GM23338 (cell line): ENCODE data around the gene NPC2.

Experiments
- EZH2 ChIP-seq: fragments of 200-600 bp; sonication (generic); IDR thresholded peaks from one replicate; pipeline ENCODE4 v1.8.0; 2017; ENCODE audit warnings: antibody characterized with exemption, mild to moderate bottlenecking, low read depth; ENCODE audit not compliant: unreplicated experiment
- EZH2phosphoT487 ChIP-seq: fragments of 200-600 bp; sonication (generic); IDR thresholded peaks from one replicate; pipeline ENCODE4 v1.8.1; 2018; ENCODE audit warnings: antibody characterized with exemption; ENCODE audit not compliant: unreplicated experiment
- POLR2AphosphoS5 ChIP-seq: IDR thresholded peaks from 2 replicates; pipeline ENCODE4 v1.6.1; 2016; ENCODE audit warnings: antibody characterized with exemption, low read depth
- TF ChIP-seq, protein P1 (sequence below), 2 experiments: fragments of 200-600 bp in 1 of 2; sonication (generic) in 1 of 2; conservative IDR thresholded peaks; 2 replicates each; pipeline versions ENCODE4 v1.5.1 to v1.6.1; 2016 to 2017; ENCODE audit warnings: antibody characterized with exemption in 2 of 2, low read depth in 2 of 2, mild to moderate bottlenecking in 2 of 2, moderate library complexity in 1 of 2
- TF ChIP-seq, protein P2 (sequence below): IDR thresholded peaks from one replicate; pipeline ENCODE4 v1.6.1; 2018; ENCODE audit warnings: antibody characterized with exemption; ENCODE audit not compliant: unreplicated experiment

DNA sequence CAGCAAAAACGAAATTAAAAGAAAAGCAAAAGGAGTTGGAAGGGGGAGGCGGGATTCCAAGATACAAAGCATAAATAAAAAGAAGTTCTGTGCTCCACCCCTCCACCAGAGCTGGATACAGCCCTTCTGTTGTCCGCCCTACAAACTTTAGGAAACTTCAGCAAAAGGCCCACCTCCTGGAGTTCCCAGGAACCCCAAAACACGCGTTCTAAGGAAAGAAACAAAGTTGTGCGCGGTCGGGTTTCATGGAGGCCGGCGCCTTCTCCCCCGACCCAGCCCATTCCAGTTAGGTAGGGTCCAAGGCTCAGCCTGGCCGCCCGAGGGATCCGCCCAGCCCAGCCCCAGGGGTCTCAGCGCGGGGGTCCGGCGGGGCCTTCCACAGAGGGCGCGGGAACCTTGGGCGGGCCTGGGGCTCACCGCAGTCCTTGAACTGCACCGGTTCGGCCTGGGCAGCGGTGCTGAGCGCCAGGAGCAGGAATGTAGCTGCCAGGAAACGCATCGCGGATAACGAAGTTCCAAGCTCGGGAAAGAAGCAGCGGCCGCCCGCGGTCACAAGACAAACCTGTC, at the start of gene NPC2:
- TF ChIP-seq, protein P1, sequence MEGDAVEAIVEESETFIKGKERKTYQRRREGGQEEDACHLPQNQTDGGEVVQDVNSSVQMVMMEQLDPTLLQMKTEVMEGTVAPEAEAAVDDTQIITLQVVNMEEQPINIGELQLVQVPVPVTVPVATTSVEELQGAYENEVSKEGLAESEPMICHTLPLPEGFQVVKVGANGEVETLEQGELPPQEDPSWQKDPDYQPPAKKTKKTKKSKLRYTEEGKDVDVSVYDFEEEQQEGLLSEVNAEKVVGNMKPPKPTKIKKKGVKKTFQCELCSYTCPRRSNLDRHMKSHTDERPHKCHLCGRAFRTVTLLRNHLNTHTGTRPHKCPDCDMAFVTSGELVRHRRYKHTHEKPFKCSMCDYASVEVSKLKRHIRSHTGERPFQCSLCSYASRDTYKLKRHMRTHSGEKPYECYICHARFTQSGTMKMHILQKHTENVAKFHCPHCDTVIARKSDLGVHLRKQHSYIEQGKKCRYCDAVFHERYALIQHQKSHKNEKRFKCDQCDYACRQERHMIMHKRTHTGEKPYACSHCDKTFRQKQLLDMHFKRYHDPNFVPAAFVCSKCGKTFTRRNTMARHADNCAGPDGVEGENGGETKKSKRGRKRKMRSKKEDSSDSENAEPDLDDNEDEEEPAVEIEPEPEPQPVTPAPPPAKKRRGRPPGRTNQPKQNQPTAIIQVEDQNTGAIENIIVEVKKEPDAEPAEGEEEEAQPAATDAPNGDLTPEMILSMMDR (conservative IDR thresholded peaks at IDR 0.05; ENCODE audit: low read depth in 2 of 2): no peak
- TF ChIP-seq POLR2AphosphoS5 (peak; percentile 78), EZH2 (no peak), EZH2phosphoT487 (no peak)
- TF ChIP-seq, protein P2, sequence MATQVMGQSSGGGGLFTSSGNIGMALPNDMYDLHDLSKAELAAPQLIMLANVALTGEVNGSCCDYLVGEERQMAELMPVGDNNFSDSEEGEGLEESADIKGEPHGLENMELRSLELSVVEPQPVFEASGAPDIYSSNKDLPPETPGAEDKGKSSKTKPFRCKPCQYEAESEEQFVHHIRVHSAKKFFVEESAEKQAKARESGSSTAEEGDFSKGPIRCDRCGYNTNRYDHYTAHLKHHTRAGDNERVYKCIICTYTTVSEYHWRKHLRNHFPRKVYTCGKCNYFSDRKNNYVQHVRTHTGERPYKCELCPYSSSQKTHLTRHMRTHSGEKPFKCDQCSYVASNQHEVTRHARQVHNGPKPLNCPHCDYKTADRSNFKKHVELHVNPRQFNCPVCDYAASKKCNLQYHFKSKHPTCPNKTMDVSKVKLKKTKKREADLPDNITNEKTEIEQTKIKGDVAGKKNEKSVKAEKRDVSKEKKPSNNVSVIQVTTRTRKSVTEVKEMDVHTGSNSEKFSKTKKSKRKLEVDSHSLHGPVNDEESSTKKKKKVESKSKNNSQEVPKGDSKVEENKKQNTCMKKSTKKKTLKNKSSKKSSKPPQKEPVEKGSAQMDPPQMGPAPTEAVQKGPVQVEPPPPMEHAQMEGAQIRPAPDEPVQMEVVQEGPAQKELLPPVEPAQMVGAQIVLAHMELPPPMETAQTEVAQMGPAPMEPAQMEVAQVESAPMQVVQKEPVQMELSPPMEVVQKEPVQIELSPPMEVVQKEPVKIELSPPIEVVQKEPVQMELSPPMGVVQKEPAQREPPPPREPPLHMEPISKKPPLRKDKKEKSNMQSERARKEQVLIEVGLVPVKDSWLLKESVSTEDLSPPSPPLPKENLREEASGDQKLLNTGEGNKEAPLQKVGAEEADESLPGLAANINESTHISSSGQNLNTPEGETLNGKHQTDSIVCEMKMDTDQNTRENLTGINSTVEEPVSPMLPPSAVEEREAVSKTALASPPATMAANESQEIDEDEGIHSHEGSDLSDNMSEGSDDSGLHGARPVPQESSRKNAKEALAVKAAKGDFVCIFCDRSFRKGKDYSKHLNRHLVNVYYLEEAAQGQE: no peak
